SHP77 treated with DMSO at 0.1 percent for 48 hours (cell line): Measurements from ENCODE around the gene ZNF223.

Experiments
- DNase-seq: peaks from one replicate; lab custom pipeline; 2025; lab: John Stamatoyannopoulos, UW

Gene ZNF223

DNA sequence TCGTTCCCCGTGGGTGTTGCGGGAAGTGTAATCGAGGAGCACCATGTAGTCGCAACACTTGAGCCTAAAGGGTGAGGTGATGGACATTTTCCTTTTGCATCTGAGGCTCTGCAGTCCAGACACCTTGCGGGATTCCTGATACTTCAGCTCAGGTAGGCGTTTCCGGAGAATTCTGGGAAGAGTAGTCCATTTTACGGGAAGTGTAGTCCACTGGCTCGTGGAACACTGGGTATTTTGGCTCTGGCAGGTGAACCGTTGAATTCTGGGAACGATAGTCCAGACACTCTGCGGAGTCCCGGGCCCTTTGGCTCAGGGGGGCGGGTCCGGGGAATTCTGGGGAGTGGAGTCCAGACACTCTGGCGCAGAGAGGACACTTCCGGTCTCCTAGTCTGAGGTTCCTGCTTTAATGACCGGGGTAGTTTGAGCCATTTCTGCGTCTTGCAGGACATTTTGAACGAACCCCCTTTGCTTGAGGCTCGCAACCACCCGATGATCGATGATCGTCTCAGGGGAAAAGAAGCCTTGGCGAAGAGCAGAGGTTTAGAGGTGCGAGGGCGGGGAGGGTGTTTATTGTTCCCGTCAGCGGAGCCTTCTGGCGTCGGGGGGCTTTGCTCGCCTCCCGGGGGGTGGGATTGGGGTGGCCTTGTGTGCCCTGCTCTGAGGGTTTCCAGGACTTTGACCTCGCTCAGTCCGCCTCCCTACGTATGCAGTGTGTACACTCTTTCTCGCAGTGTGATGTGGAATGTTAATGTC, at the start of gene ZNF223:
ZNF223 (plus strand) TSS at position 387 of the 753 bp plus-strand sequence. CDS start 3,141 bp downstream, outside the sequence.
- peak; percentile 64 for DNase-seq

DNA sequence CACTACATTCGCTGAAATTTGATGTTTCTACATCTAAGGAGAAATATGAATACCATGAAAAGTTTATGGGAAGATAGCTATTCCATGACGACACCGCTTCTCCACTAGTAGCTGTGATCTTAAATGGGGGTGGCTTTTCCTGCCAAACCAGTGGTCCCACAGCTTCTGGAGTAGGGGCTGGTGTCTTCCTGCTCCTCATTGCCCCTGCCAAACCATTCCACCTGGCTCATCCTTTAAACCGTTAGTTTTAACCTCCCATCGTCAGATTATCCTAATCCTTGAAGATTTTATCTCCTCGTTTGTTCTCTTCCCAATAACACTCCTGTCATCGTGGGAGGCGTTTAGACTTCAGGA, 49.6 kb upstream of the ZNF223 start:
- no peak for DNase-seq

DNA sequence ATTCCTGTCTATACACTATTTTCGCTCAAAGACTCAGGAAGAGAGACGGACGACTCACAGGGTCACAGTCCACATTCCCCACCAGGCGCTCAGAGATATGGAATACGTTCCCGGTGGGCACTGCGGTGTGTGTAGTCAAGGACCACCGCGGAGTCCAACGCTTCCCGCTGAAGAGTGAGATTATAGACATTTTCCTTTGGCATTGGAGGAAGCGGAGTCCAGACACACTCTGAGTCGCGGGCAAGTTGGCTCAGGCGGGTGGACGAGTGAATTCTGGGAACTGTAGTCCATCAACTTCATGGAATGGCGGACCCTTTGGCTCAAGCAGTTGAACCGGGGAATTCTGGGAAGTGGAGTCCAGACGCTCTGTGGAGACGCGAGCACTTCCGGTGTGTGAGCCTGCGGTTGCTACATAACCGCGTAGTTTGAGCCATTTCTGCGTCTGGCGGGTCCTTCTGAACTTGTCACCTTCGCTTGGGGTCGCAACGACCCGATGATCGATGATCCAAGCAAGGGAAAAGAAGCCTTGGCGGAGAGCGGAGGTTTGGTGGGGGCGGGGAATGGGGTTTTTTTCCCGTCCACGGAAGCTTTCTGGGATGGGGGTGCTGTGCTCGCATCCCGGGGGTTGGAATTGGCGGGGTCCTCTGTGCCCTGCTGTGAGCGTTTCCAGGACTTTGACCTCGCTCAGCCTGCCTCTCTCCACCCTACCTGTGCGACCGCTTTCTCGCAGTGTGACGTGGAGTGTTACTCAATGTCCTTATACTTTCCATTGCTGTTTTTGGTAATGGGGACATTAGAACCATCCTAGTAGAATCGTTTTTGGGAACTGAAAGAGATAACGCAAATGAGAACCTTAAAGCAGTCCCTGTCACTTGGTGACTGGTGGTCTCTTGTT, 49.0 kb upstream of the ZNF223 start, which contains the start of gene ZNF230:
ZNF230 (plus strand) TSS at position 392 of the 895 bp plus-strand sequence. CDS start 4,122 bp downstream, outside the sequence.
- DNase-seq, result peak; percentile 80

DNA sequence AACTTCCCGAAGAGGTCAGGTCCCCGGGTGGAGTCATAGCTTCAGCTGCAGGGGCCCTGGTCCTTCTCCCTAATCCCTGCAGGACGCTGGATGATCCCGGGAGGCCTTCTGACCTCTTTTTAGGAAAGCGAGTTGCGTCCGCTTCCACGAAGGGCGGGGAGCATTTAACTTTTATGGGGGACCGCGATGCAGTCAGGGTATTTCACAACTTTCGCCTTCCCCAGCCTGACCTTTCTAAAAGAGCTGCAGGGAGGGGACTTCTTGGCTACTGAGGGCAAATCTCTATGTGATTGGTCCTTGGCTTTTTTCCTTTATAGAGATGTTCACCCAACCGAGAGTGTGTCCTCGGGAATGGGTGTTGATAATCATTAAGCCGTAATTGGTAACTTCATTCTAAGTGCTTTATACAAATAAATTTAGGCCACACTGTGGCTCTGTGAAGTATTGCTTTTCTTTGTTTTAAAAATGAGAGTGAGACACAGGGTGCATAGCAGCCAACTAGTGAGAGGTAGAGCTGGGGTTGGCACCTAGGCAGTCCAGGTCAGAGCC, 48.3 kb upstream of the ZNF223 start:
- no peak for DNase-seq

DNA sequence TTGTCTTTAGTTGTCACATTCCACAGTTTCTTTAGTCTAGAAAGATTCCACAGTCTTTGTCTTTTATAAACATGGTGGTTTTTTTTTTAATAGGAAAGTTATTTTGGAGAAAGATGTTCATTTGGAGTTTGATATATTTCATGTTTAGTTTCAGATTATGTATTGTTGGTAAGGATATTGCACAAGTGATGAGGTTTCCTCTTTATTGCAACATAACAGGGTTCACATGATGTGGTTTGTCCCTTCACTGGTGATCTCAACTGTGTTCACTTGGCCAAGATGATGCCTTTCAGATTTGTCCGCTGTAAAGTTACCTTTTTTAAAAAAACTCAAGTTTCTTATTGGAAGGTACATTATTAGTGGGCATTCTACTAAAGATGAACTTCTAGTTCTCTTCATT, 45.9 kb upstream of the ZNF223 start:
- DNase-seq, result no peak

DNA sequence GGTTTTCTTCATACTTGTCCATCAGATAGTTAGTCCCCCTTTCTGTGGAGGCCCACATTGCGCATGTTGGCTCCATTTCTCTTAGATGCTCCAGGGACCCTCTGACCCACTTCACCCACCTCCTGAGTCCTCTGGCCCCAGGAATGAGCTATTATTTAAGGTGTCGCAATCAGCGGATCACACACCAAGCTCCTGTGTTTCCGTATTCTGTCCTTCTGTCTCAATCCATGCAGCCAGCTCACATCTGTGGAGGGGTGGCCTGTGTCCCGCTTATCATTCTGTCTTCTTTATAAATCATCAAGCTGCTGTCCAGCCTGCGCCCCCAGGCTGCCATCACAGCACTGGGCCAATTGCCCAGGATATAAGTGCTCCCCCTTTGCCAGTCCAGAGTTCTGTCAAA, 44.4 kb upstream of the ZNF223 start:
- no peak for DNase-seq

DNA sequence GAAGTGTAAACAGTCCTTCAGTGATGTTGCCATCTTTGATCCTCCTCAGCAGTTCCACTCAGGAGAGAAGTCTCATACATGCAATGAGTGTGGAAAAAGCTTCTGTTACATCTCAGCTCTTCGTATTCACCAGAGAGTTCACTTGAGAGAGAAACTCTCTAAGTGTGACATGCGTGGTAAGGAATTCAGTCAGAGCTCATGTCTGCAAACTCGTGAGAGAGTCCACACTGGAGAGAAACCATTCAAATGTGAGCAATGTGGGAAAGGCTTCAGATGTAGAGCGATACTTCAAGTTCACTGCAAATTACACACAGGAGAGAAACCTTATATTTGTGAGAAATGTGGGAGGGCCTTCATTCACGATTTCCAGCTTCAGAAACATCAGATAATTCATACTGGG, 41.4 kb upstream of the ZNF223 start:
- no peak for DNase-seq

DNA sequence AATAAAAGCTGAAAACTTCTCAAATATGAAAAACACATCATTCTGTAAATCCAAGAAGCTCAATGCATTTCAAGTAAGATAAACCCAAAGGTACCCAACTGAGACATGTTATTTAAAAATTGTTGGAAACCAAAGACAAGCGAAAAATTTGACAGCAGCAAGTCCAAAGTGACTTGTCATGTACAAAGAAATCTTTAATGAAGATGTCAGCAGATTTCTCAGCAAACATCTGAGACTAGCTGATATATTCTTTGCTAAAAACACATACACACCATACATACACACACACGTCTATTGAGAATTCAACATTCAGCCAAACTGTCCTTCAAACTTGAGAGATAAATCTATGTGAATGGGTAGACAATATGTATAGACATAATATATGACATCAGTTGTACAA, 32.3 kb upstream of the ZNF223 start:
- DNase-seq, result no peak

DNA sequence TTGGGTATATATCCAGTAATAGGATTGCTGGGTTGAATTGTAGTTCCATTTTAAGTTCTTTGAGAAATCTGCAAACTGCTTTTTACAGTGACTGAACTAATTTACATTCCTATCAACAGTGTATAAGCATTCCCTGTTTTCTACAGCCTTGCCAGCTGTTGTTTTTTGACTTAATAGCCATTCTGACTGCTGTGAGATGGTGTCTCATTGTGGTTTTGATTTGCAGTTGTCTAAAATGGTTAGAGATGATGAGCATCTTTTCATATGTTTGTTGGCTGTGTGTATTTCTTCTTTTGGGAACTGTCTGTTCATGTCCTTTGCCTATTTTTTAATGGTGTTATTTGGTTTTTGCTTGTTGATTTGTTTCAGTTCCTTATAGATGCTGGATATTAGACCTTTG, 30.6 kb upstream of the ZNF223 start:
- DNase-seq, result no peak

DNA sequence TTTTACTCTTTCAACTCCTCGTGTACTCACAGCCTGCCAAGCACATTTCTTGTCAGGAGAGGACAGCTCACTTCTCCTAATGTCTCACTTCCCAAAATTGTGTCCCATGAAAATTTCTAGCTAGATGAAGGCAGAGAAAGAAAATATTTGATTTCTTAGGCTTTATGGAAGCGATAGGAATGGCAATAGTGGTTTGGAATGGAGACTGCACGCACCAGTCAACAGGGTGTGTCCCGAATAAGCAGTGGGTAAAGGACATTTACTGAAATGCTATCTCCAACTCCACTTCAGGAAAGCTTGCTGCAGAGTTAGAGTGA, 27.0 kb upstream of the ZNF223 start:
- no peak for DNase-seq

DNA sequence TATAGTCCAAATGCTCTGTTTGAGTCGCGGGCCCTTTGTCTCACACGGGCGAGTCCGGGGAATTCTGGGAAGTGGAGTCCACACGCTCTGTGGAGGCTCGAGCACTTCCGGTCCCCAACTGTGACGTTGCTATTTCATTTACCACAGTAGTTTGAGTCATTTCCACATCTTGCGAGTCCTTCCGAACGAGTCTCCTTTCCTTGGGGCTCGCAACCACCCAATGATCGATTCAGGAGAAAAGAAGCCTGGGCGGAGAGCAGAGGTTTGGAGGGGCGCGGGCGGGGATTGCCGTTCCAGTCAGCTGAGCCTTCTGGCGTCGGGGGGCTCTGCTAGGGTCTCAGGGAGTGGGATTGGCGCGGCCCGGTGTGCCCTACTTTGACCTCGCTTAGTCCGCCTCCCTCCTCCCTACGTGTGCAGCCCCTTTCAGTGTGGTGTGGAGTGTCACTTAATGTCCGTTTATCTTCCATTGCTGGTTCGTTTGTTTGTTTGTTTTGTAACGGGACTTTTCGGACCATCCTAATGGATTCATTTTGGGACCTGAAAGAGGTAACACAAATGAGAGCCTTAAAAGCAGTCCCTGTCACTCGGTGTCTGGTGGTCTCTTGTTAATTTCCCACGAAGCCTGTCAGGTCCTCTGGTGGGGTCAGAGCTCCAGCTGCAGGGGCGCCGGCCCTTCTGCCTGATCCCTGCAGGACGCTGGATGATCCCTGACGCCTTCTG, 26.5 kb upstream of the ZNF223 start, which contains the start of gene ZNF222:
ZNF222 (plus strand) TSS at position 163 of the 720 bp plus-strand sequence; CDS start at position 221, 58 bp downstream.
- peak; percentile 53 for DNase-seq

DNA sequence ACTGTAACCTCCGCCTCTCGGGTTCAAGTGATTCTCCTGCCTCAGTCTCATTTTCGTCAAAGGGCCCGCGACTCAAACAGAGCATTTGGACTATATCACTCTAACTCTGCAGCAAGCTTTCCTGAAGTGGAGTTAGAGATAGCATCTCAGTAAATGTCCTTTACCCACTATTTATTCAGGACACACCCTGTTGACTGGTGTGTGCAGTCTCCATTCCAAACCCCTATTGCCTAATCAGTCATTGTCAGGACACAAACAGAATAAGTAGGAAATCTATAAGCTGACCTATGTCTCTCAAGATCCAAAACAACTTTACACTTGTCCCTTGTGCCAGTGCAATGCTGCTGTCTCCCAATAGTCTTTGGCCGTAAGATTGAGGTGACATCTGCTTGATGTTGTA, 25.2 kb upstream of the ZNF223 start:
- DNase-seq, result no peak

DNA sequence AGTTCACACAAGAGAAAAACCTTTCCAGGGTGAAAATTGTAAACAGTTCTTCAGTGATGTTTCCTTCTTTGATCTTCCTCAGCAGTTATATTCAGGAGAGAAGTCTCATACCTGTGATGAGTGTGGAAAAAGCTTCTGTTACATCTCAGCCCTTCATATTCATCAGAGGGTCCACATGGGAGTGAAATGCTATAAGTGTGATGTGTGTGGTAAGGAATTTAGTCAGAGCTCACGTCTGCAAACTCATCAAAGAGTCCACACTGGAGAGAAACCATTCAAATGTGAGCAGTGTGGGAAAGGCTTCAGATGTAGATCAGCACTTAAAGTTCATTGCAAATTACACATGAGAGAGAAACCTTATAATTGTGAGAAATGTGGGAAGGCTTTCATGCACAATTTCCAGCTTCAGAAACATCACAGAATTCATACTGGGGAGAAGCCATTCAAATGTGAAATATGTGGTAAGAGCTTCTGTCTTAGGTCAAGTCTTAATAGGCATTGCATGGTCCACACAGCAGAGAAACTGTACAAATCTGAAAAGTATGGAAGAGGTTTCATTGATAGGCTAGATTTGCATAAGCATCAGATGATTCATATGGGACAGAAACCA, 19.7 kb upstream of the ZNF223 start:
- DNase-seq, result no peak

DNA sequence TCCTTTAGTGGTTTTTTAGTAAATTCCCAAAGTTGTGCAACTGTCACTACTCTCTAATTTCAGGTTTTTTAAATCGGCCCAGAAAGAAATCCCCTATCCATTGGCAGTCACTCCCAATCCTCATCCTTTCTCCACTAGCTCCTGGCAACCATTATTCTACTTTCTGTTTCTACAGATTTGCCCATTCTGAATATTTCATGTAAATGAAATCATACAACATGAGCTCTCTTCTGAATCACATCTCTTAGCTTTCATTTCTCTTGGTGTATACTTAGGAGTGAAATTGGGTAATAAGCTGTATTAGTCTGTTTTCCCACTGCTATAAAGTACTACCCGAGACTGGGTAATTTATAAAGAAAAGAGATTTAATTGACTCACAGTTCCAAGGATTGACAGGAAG, 9.7 kb upstream of the ZNF223 start:
- no peak for DNase-seq

DNA sequence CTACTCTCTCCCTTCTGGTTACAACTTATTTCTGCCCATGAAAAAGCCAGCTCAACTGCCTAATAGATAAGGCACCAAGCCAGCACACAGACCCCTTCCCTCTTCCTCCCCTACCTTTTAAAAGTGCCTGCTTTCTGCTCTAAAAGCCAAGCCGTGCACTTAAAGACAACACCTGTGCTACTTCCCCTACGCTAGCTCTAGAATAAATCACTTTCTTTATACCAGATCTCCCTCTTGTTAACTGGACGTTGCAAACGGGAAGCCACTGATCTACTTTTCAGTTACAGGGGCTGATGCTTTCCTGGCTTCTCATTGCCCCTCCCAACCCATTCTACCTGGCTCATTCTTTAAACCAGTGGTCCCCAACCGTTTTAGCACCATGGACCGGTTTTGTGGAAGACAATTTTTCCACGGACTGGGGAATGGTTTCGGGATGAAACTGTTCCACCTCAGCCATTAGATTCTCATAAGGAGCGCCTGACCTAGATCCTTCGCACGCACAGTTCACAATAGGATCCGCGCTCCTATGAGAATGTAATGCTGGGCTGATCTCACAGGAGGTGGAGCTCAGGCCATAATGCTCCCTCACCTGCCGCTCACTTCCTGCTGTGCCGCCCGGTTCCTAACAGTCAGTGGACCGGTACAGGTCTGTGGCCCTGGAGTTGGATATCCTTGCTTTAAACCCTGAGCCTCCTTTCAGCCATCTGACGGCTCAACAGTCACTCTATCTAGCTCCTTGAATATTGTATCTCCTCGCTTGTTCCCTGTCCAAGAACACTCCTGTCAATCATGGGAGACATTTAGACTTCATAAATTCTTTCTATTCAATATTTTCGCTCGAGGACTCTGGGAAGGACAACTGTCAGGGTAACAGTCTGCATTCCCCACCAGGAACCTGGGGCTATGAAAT, 841 bp upstream of the ZNF223 start:
- DNase-seq, result no peak

DNA sequence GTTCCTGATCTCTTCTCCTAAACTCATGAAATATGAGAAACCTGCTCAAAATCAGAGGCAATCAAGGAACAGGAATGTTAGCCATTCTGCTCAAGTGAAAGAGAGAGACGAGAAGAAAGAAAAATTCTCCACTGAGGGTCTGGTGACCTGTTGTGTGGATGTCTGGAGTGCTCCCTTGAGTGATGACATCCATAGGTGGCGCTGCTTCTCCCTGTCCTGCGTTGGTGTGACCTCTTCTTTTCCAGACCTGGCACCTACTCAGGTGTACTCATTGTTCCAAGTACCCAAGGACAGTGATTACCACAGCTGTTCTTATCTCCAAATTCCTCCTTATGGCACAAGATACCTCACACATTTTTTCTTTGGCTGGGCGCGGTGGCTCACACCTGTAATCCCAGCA, 4.0 kb downstream of the ZNF223 start:
- no peak for DNase-seq

DNA sequence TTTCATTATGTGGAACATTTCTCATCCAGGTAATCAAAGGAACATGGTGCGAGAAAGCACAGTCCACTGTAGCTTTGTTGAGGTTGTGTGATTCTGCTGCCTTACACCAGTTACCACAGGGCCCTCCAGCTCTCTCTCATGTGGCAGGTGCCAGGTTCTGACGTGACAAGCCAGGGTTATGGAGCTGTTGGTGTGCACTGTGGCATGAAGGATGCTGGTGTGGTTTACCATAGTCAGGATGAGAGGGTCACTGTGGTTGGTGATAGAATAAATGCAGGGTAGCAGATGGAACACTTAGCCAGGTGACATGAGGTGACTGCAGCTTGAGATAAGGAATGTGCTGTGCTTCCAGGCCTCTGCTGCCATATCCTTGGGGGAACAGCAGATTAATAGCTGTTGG, 7.4 kb downstream of the ZNF223 start:
- no peak for DNase-seq

DNA sequence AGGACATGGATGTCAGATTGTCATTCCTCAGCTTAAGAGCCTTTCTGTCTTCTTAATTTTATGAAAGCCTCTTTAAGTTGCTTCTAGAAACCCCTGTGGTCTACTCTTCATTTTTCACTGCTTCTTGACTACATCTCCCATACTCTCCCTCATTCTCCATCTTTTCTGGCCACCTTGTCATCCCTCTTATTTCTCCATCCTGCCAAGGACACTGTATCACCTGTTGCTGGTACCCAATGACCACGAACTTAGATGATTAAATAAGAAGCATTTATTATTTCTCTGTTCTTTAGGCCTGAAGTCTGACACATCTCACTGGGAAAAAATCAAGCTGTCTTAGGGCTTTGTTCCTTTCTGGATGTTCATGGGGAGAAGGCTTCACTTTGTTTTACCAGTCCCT, 9.2 kb downstream of the ZNF223 start:
- no peak for DNase-seq

DNA sequence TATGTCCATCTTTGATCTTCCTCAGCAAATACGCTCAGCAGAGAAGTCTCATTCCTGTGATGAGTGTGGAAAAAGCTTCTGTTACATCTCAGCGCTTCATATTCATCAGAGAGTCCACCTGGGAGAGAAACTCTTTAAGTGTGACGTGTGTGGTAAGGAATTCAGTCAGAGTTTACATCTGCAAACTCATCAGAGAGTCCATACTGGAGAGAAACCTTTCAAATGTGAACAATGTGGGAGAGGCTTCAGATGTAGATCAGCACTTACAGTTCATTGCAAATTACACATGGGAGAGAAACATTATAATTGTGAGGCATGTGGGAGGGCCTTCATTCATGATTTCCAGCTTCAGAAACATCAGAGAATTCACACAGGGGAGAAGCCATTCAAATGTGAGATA, 14.5 kb downstream of the ZNF223 start:
- DNase-seq, result no peak

DNA sequence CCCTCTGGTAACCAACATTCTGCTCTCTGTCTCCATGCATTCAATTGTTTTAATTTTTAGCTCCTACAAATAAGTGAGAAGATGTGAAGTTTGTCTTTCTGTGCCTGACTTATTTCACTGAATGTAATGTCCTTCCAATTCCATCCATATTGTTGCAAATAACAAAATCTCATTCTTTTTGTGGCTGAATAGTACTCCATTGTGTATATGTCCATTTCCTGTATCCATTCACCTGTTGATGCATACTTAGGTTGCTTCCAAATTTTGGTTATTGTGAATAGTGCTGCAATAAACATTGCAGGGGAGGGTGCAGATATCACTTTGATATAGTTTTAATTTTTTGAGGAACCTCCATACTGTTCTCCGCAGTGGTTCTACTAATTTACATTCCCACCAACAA, 17.6 kb downstream of the ZNF223 start:
- no peak for DNase-seq
